NCI-H146 (cell line): Measurements from ENCODE around the gene HACE1.

ENCODE experiments used
- DNase-seq: peaks from one replicate; lab custom pipeline; 2025; lab: John Stamatoyannopoulos, UW

HACE1 gene

GRCh38 chr6:104688283-104688969 lies 171.3 kb downstream of the HACE1 start:
- no peak for DNase-seq

DNA sequence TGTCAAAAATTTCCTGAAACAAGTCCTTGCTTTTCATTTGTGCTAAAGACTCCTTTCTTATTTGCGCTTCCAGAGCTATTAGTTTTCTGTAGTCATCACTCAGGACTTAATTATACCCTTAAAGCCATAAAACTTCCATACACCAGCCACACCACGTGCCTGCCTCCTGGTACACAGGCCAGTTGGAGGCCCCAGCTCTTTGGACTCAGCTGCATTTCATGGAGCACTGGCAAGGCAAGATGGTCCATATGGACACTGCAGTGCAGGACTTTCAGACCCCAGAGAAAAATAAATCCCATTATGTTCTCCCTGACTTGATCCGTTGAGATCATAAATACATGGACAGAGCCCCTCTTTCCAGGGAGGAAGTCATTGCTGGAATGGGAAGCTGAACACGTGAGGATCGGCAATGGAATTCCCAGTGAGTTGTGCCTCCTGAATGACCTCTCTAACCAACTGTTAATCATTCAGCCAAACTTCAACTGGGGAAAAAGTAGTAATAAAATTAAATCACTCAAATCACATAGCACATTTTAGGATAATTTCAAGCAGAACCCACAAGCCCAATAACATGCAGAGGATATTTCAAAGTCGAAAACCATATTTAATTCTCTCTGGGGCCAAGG lies 173.1 kb downstream of the HACE1 start:
- peak; percentile 42 for DNase-seq

GRCh38 chr6:104685871-104686549 lies 173.7 kb downstream of the HACE1 start:
- no peak for DNase-seq

DNA sequence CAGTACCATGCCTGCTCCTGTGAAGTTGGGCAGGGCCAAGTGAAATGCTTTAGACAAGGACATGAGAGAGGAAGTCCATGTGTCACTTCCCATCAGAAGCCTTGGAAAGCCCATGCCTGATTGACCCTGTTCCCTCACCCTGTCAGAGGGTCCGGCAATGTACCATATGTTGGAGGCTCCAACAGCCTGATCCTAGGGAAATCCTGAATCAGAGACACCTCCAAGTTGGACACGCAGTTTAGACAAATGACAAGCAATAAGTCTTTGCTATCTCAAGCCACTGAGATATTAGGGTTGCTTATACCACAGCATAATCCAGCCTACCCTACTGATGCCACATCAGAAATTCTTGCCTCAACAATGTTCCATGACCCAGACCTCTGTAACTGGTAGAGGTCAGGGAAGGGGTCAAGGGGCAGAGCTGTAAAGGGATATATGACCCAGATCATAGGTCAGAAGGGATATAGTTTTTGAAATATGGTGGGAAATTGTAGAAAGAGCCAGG lies 174.8 kb downstream of the HACE1 start:
- no peak for DNase-seq

DNA sequence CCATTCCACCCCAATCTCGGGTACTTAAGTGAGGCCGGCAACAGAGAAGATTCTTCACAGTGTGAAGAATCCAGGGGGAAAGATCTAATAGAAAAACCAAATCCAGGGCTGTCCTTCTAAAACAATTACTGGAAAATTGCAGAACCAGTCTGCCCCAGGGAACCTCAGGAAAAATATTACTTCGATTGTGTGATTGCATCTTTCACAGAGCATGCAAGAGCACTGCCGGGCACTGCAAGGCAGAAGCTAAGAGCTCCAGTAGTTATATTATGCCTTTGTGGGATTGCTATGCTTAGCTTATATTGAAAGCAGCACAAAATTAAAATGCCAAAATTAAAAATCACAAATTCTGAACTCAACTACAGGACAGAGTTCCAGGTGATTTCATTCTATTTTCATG lies 175.9 kb downstream of the HACE1 start:
- no peak for DNase-seq

DNA sequence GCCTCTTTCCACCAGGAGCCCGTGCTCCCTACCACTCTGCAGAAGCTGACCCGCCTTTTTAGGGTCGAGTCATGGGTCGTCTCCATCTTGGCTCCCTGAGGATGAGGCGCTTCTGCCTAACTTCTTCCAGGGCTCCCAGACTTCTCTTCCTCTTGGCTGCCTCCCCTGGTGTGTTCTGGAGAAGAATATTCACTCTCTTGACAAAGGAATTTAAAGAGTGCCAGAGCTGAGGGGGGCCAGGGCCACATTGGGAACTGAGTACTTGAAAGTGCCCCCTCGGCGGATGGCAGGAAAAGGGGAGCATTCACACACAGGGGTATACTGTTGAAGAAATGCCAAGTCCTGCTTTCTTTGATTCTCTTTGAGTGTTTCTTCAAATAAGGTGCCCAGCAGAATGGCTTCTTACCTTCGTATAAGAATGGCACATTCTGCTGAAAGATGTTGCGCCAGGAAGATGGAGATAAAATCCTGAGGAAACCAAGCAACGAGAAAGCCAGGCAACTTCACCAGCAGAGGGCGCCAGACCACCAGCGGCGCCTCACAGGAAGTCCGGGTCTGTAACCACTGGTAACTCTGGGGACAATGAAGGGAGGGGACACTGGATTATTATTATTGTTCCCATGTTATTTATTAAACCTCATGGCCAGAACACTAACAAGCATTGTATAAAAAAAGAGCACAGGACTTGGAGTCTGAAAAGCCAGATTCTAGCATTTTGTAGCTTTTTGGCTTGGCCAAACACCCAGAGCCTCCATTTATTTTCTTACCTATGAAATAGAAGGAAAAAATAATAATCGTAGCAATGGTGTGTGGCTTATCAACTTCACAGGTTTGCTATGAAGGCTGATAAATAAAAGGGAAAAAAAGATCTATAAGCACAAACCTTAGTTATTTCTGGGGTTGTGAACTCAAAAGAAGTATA lies 176.7 kb downstream of the HACE1 start:
- peak; percentile 40 for DNase-seq

DNA sequence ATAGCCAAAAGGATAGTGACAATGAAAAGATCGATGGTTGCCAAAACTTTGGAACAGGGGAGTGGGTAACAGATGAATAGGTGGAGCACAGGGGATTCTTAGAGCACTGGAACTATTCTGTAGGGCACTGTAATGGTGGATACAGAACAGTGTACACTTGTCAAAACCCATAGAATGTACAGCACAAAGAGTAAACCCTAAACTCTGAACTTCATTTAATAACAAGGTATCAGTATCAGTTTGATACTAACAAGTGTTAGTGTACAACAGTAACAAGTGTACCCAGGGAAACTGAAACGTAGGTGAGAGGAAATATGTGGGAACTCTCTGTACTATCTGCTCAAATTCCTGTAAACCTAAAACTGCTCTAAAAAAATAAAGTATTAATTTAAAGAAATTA lies 179.2 kb downstream of the HACE1 start:
- DNase-seq, result no peak

DNA sequence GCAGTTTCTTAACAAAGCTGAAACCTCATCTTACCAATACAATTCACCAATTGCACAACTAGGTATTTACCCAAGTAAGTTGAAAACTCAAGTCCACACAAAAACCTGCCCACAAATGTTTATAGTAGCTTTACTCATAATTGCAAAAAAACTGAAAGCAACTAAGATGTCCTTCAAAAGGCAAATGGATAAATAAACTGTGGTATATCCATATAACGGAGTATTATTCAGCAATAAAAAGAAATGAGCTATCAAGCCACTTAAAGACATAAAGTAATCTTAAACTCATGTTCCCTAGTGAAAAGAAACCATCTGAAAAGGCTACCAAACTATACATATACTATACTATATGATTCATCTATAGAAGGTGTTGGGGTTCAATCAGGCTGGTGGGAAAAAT lies 179.7 kb downstream of the HACE1 start:
- DNase-seq, result no peak
